CD4-positive, alpha-beta memory T cell (primary cell): Measurements from ENCODE around the gene CLOCK. TPM values are rescaled to one million over a fixed set of nuclear protein-coding genes. Genes with fewer than 3 reads are reported as not detected.

Source experiments
- CTCF ChIA-PET: fragments of 350-600 bp; sonication (Branson Sonifier 250); formaldehyde crosslinking; loops from one replicate; lab custom pipeline; 2021; ENCODE audit warnings: inconsistent platforms; ENCODE audit not compliant: partially characterized antibody; lab: Charles Lee
- POLR2A ChIA-PET: fragments of 350-600 bp; sonication (Branson Sonifier 250); formaldehyde crosslinking; loops from one replicate; lab custom pipeline; 2021; ENCODE audit not compliant: partially characterized antibody; lab: Charles Lee
- DNase-seq, 5 donors: peaks; one replicate each; pipeline versions ENCODE4 v3.0.0 to v3.0.0-alpha.2; 2020 to 2022; ENCODE audit warnings: mixed read lengths in 1 of 5
- H3K27ac ChIP-seq: one replicate; pipeline ENCODE4 v1.7.0; 2013; ENCODE audit warnings: low read depth, low read length
- H3K27me3 ChIP-seq: 2 replicates; pipeline ENCODE4 v1.7.0; 2013; ENCODE audit warnings: mild to moderate bottlenecking, low read length, moderate library complexity; ENCODE audit not compliant: insufficient read depth
- H3K36me3 ChIP-seq: 2 replicates; pipeline ENCODE4 v1.7.0; 2013; ENCODE audit warnings: mild to moderate bottlenecking, low read length, moderate library complexity; ENCODE audit not compliant: insufficient read depth
- H3K4me1 ChIP-seq: 2 replicates; pipeline ENCODE4 v1.7.0; 2013; ENCODE audit warnings: mild to moderate bottlenecking, low read length, moderate library complexity; ENCODE audit not compliant: insufficient read depth
- H3K4me3 ChIP-seq, 2 donors: one replicate each; pipeline ENCODE4 v1.7.0; 2013; ENCODE audit warnings: low read length in 2 of 2, mild to moderate bottlenecking in 1 of 2
- H3K9me3 ChIP-seq, 2 donors: one replicate each; pipeline ENCODE4 v1.7.0; 2013; ENCODE audit warnings: low read length in 2 of 2, control low read depth in 1 of 2; ENCODE audit not compliant: control insufficient read depth in 1 of 2
- H3K27ac Mint-ChIP-seq, 7 donors: one replicate each; pipeline ENCODE4 v1.8.0; 2020 to 2021; ENCODE audit warnings: mixed read lengths in 7 of 7, mild to moderate bottlenecking in 6 of 7, inconsistent platforms in 3 of 7, moderate library complexity in 3 of 7
- H3K27me3 Mint-ChIP-seq, 2 donors: one replicate each; pipeline ENCODE4 v1.8.0; 2020 to 2021; ENCODE audit warnings: mixed read lengths in 2 of 2
- H3K36me3 Mint-ChIP-seq, 2 donors: one replicate each; pipeline ENCODE4 v1.8.0; 2020 to 2021; ENCODE audit warnings: mixed read lengths in 2 of 2, inconsistent platforms in 1 of 2, mild to moderate bottlenecking in 1 of 2
- H3K4me1 Mint-ChIP-seq, 4 donors: one replicate each; pipeline ENCODE4 v1.8.0; 2020 to 2021; ENCODE audit warnings: mixed read lengths in 4 of 4, mild to moderate bottlenecking in 1 of 4
- H3K4me3 Mint-ChIP-seq, 8 donors: one replicate each; pipeline ENCODE4 v1.8.0; 2020 to 2021; ENCODE audit warnings: mixed read lengths in 8 of 8, mild to moderate bottlenecking in 7 of 8, moderate library complexity in 6 of 8, inconsistent platforms in 3 of 8
- H3K9me3 Mint-ChIP-seq, 8 donors: one replicate each; pipeline ENCODE4 v1.8.0; 2020 to 2021; ENCODE audit warnings: mixed read lengths in 8 of 8, mild to moderate bottlenecking in 5 of 8, inconsistent platforms in 3 of 8, moderate library complexity in 1 of 8
- intact Hi-C: fragments of 100-400 bp; cut with micrococcal nuclease; formaldehyde crosslinking; loops from one replicate; pipeline ENCODE4 v1.15.1; 2023
- polyA plus RNA-seq, 2 donors: library from polyadenylated mRNA; unstranded; fragments of 300-500 nt; fragmentation: Illumina TruSeq; gene quantifications; one replicate each; pipeline ENCODE4 v1.2.3, GENCODE V29; 2021
- total RNA-seq, 2 experiments: library from RNA; stranded (reverse); gene quantifications; one replicate each; pipeline ENCODE4 v1.2.3, GENCODE V29; 2021

The CLOCK gene
- total and polyA plus RNA-seq, 4 experiments from 2014 or later: 2.1 to 15.4 (median 9.8) TPM

DNA sequence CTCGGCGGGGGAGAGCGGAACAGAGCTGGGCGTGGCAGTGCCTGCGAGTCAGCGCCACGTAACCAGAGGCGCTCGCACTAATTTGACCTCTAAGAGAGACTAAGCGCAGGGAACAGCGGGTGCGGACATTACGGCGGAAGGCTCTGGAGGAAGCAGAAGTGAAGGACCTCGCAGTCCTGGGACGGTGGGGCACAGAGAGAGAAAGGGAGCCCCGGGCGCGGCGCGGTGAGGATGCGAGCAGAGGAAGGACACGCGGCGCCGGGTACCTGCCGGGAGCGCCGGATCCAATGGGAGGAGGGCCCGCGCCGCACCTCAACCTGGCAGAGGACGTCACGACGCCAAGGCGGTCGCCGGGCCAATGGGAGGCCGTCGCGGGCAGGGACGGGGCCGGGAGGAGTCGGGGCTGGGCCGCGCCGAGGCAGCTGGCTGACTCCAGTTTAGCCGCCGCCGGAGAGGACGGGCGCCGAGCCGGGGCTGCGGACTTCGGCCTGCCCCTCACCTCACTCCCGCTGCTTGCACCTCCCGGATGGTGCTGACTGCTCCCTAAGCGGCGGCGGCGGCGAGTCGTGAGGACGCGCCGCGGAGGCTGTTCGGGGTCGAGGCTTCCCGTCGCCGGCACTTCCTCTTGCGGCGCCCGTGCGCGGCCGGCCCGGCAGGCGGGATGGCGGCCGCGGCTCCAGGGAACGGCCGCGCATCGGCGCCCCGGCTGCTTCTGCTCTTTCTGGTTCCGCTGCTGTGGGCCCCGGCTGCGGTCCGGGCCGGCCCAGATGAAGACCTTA is 151.0 kb downstream of the CLOCK start, which contains the start of gene TMEM165:
Gene TMEM165, plus strand, starts transcription at position 429 of the 779 bp plus-strand sequence. Its CDS starts 233 bp downstream, at position 662.
- intact Hi-C loops: loop anchor here (1.0 to 5.0 kb wide), 10 partner anchors 49 to 1958 kb away; partner anchors contain the start of genes CHIC2, CLOCK, EXOC1 and NOA1
- no peaks in the 10 kb centered on the region for H3K9me3 ChIP-seq
- peak within 1 kb of the TSS; percentile 84 for H3K27ac ChIP-seq
- peak within 1 kb of the TSS; percentile 74 to 75 for H3K4me3 ChIP-seq
- H3K9me3 Mint-ChIP-seq: peaks cover 0 to 2% (median 0%) of the 10 kb centered on the region in 8 donors
- peak within 1 kb of the TSS; percentile 92 to 98 (median 96) for H3K4me3 Mint-ChIP-seq
- peak; percentile 88 to 92 (median 90) for DNase-seq
- H3K36me3 ChIP-seq: no peaks in the 10 kb centered on the region
- H3K4me1 Mint-ChIP-seq: peaks cover 30 to 48% (median 38%) of the 10 kb centered on the region in 4 donors
- peak within 1 kb of the TSS; percentile 93 to 99 (median 98) for H3K27ac Mint-ChIP-seq
- ChIA-PET CTCF (interaction anchor here (0.7 to 4.8 kb wide), 12 partner anchors 9 to 473 kb away, joined by 3 to 43 read pairs (median 4); partner anchors contain the start of gene SRD5A3), POLR2A (interaction anchor here (0.7 to 3.8 kb wide), 14 partner anchors 9 to 1040 kb away, joined by 3 to 53 read pairs (median 4); partner anchors contain the start of genes CEP135, CLOCK, EXOC1 and PAICS)
- no peaks in the 10 kb centered on the region for H3K27me3 Mint-ChIP-seq
- H3K4me1 ChIP-seq: peaks cover 39% of the 10 kb centered on the region
- H3K36me3 Mint-ChIP-seq: peaks cover 0 to 23% of the 10 kb centered on the region in 2 donors
- H3K27me3 ChIP-seq: no peaks in the 10 kb centered on the region

GRCh38 chr4:55395218-55395528 is 151.5 kb downstream of the CLOCK start:
- CTCF ChIA-PET: interaction anchor here (0.7 to 4.8 kb wide), 12 partner anchors 8 to 473 kb away, joined by 3 to 43 read pairs (median 4); partner anchors contain the start of gene SRD5A3

DNA sequence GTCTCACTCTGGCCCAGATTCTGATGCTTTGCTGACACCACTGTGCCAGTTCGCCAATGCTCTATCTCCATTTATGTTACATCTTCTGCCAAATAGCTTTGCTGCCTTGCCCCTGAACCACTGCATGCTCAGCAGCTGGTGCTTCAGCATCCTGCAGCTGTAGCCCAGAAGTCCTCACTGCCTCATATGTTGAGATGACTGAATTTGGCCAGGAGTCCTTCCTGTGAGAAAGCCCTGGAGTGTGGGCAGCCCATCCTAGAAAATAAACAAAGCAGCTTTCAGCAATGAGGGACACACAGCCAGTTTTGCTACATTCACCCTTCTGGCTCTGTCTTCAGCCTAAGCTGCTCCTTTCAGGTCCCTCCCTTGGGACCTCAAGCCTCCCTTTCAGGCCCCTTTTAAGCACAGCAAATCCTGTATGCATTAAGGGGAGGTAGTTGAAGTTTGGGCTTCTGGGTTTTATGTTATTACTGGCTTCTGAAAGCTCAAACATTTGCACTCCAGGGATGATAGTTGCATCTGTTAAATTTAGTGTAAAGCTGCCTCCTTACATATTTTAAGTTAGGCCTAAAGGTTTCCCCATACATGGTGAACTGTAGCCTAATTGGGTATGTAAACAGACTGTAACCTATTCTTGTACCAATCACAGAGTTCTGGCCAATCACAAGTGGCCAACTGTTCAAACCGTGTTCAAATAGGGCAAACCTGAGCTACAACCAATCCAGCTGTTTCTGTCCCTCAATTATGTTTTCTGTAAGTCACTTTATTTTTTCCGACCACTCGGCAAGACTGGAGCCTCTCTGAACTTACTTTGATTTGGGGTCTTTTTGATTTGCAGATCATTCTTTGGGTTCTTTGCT is 153.0 kb downstream of the CLOCK start:
- H3K27me3 ChIP-seq: no peaks in the 10 kb centered on the region
- Mint-ChIP-seq H3K4me3 (peak overlapping the region in 3 of 8 donors; percentile 13 to 73 (median 71)), H3K4me1 (peaks cover 22 to 36% (median 26%) of the 10 kb centered on the region in 4 donors), H3K36me3 (peaks cover 0 to 17% of the 10 kb centered on the region in 2 donors), H3K27me3 (peaks cover 0 to 3% of the 10 kb centered on the region in 2 donors), H3K27ac (peak overlapping the region in 2 of 7 donors; percentile 16 to 32), H3K9me3 (peaks cover 0 to 2% (median 0%) of the 10 kb centered on the region in 8 donors)
- no peaks in the 10 kb centered on the region for H3K9me3 ChIP-seq
- H3K36me3 ChIP-seq: no peaks in the 10 kb centered on the region
- POLR2A ChIA-PET: interaction anchor here (3.8 kb wide), 1 partner anchor 152 kb away, joined by 53 read pairs; the partner anchor contains the start of gene CLOCK
- no peak for DNase-seq
- H3K4me3 ChIP-seq: no peak overlapping the region
- intact Hi-C loops: loop anchor here (2.0 kb wide), 1 partner anchor 161 kb away; no protein-coding TSS in a partner anchor
- CTCF ChIA-PET: interaction anchor here (1.4 to 4.8 kb wide), 5 partner anchors 41 to 161 kb away, joined by 3 to 43 read pairs (median 9); partner anchors contain the start of gene SRD5A3
- peaks cover 27% of the 10 kb centered on the region for H3K4me1 ChIP-seq
- no peak overlapping the region for H3K27ac ChIP-seq

More at GRCh38 chr4:55395218-55395528, 151.5 kb downstream of the CLOCK start:
- Histone ChIP-seq H3K36me3 (no peaks in the 10 kb centered on the region), H3K4me1 (peaks cover 37% of the 10 kb centered on the region), H3K9me3 (no peaks in the 10 kb centered on the region), H3K27me3 (no peaks in the 10 kb centered on the region), H3K4me3 (peak overlapping the region; percentile 74 to 75), H3K27ac (peak overlapping the region; percentile 84)
- Mint-ChIP-seq H3K36me3 (peaks cover 0 to 21% of the 10 kb centered on the region in 2 donors), H3K27ac (peak overlapping the region; percentile 93 to 99 (median 98)), H3K4me3 (peak overlapping the region; percentile 92 to 98 (median 96)), H3K27me3 (peaks cover 0 to 2% of the 10 kb centered on the region in 2 donors), H3K9me3 (peaks cover 0 to 2% (median 0%) of the 10 kb centered on the region in 8 donors), H3K4me1 (peaks cover 29 to 45% (median 35%) of the 10 kb centered on the region in 4 donors)
- POLR2A ChIA-PET: interaction anchor here (0.7 to 3.8 kb wide), 13 partner anchors 8 to 1041 kb away, joined by 3 to 53 read pairs (median 5); partner anchors contain the start of genes CEP135, CLOCK, EXOC1 and PAICS
- intact Hi-C loops: loop anchor here (1.0 to 5.0 kb wide), 10 partner anchors 49 to 1958 kb away; partner anchors contain the start of genes CHIC2, CLOCK, EXOC1 and NOA1
- DNase-seq: no peak

GRCh38 chr4:55386840-55387239 is 159.9 kb downstream of the CLOCK start:
- intact Hi-C loops: no loop called here

DNA sequence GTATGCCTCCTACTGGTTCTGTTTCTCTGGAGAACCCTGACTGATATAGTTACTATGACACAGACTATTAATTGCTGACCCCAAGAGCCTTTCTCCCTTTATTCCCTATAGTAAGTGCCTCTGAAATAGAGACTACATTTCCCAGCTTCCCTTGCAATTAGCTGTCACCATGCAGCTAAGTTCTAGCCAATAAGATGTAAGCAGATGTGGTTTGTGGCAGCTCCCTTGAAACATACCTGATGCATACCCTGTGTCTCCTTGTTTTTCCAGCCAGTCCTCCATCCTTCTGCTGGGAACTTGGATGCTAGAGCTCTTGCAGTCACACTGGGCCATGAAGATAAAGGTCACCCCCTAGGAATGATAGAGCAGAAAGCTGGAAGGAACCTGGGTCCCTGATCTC is 160.6 kb downstream of the CLOCK start:
- no peak overlapping the region for H3K4me3 Mint-ChIP-seq
- no peaks in the 10 kb centered on the region for H3K9me3 ChIP-seq
- H3K4me1 ChIP-seq: no peaks in the 10 kb centered on the region
- H3K27me3 ChIP-seq: no peaks in the 10 kb centered on the region
- DNase-seq: no peak
- no peak overlapping the region for H3K27ac Mint-ChIP-seq
- no peaks in the 10 kb centered on the region for H3K4me1 Mint-ChIP-seq
- H3K9me3 Mint-ChIP-seq: no peaks in the 10 kb centered on the region
- H3K27ac ChIP-seq: no peak overlapping the region
- intact Hi-C loops: no loop called here
- POLR2A ChIA-PET: interaction anchor here (1.4 kb wide), 1 partner anchor 11 kb away, joined by 3 read pairs; no protein-coding TSS in a partner anchor
- H3K27me3 Mint-ChIP-seq: peaks cover 0 to 3% of the 10 kb centered on the region in 2 donors
- H3K36me3 ChIP-seq: no peaks in the 10 kb centered on the region
- H3K4me3 ChIP-seq: no peak overlapping the region
- no peaks in the 10 kb centered on the region for H3K36me3 Mint-ChIP-seq
- CTCF ChIA-PET: interaction anchor here (1.2 to 1.6 kb wide), 2 partner anchors 41 to 55 kb away, joined by 3 to 5 read pairs; partner anchors contain the start of gene SRD5A3

More at GRCh38 chr4:55386840-55387239, 159.9 kb downstream of the CLOCK start:
- H3K9me3 Mint-ChIP-seq: no peaks in the 10 kb centered on the region
- no peaks in the 10 kb centered on the region for H3K36me3 ChIP-seq
- H3K27me3 Mint-ChIP-seq: peaks cover 0 to 3% of the 10 kb centered on the region in 2 donors
- H3K27ac Mint-ChIP-seq: no peak overlapping the region
- DNase-seq: no peak
- POLR2A ChIA-PET: interaction anchor here (0.6 to 0.9 kb wide), 2 partner anchors 8 to 158 kb away, joined by 3 to 6 read pairs; partner anchors contain the start of gene TMEM165
- no peaks in the 10 kb centered on the region for H3K4me1 Mint-ChIP-seq
- no peaks in the 10 kb centered on the region for H3K9me3 ChIP-seq
- no peak overlapping the region for H3K4me3 ChIP-seq
- no peak overlapping the region for H3K4me3 Mint-ChIP-seq
- H3K4me1 ChIP-seq: no peaks in the 10 kb centered on the region
- no peaks in the 10 kb centered on the region for H3K36me3 Mint-ChIP-seq
- H3K27me3 ChIP-seq: no peaks in the 10 kb centered on the region
- no peak overlapping the region for H3K27ac ChIP-seq
- CTCF ChIA-PET: interaction anchor here (1.1 to 1.6 kb wide), 3 partner anchors 8 to 55 kb away, joined by 3 to 5 read pairs (median 4); partner anchors contain the start of genes SRD5A3 and TMEM165

GRCh38 chr4:55385201-55385649 is 161.5 kb downstream of the CLOCK start:
- no peaks in the 10 kb centered on the region for H3K36me3 Mint-ChIP-seq
- Histone ChIP-seq H3K9me3 (no peaks in the 10 kb centered on the region), H3K4me1 (no peaks in the 10 kb centered on the region), H3K27ac (no peak overlapping the region), H3K27me3 (no peaks in the 10 kb centered on the region), H3K36me3 (no peaks in the 10 kb centered on the region), H3K4me3 (no peak overlapping the region)
- POLR2A ChIA-PET: interaction anchor here (1.4 kb wide), 1 partner anchor 11 kb away, joined by 3 read pairs; no protein-coding TSS in a partner anchor
- H3K4me3 Mint-ChIP-seq: no peak overlapping the region
- CTCF ChIA-PET: interaction anchor here (1.6 kb wide), 1 partner anchor 40 kb away, joined by 5 read pairs; the partner anchor contains the start of gene SRD5A3
- no peak for DNase-seq
- H3K27ac Mint-ChIP-seq: no peak overlapping the region
- no peaks in the 10 kb centered on the region for H3K4me1 Mint-ChIP-seq
- peaks cover 0 to 1% of the 10 kb centered on the region in 2 donors for H3K27me3 Mint-ChIP-seq
- no peaks in the 10 kb centered on the region for H3K9me3 Mint-ChIP-seq
- intact Hi-C loops: no loop called here
